Hematopoietic multipotent progenitor cell treated with erythropoietin and hydrocortisone succinate and interleukin-3 and kit ligand, for 17 days (in vitro differentiated cells): ENCODE data around the gene UBAC2.
"Not testable (repeated sequence)": the region's sequence is repeated elsewhere in the genome, so short reads cannot be mapped to it uniquely, and the experiment has no call there.

Experiments used
- DNase-seq: peaks from one replicate; pipeline ENCODE4 v3.0.0-alpha.2; 2015; ENCODE audit warnings: low spot score

The UBAC2 gene

DNA sequence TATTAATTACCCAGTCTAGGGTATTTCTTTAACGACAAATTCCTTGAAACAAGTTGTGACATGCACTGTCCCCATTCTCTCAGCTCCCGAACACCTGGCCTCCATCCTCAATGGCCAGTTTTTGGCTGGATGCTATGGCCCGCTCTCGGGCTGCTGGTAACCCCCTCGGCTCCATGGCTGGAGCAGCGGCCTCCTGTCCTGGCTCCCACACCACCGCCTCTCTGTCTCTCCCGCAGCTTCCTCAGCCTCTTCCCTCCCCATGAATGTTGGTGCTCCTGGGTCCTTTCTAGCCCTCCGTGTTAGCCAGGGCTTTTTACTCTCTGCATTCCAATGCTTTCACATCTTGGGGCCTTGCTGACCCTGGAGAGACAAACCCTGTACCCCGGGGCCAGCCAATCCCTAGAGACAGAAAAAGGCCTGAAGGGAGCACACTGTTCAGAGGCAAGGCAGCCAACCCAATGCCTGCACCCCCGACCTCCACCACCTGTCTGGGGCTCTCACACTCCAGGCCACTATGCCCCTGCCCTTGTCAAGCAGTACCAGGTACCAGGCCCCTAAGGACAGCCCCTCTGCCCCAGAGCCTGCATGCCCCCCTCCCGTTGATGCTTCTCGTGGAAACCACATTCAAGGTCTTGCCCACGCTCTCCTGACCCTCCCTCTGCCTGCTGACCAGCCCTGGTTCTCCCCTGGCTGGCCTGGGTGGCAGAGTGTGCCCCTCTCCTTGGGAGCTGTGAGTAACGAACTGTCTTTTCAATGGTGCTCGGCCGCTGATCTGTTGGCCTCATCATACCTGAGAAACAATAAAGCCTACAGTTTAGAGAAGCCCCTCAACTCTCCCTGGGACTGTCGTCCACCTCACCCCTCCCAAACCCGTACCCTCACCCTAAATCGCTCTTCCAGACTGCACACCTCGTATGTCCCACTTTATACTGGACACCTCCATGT lies 193.4 kb downstream of the UBAC2 start:
- DNase-seq = no peak

DNA sequence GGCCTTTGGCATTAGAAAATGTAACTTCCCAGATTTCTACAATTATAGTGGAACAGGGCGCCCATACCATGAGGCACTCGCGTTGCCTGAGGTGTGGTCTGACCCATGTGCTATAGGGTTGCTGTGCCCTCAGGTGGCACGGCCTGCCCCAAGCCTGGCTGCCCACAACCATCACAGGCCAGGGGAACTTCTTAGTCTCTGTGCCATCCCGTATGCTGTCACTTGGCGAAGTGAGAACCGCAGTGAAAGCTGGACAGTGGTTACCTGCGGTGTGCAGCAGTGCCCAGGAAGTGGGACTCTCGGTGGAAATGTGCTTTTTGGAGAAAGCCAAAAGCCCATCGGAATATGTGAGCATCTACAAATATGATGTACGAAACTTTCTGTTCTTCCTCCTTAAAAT lies 194.8 kb downstream of the UBAC2 start:
- DNase-seq = no peak

DNA sequence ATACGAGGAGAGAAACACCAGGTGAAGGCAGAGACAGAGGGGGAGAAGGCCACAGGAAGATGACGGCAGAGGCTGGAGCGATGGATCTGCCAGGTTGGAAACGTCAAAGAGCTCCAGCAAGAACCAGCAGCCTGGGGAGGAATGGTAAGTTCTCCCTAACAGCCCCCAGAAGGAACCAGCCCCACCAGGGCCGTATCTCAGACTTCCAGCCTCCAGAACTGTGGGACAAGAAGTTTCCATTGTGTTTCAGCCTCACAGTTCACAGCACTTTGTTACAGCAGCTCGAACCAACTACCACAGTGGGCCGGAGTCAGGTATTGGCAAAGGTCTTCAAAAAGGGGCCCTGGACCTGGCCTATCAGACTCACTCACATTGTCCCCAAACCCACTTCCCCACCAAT lies 195.8 kb downstream of the UBAC2 start:
- no peak for DNase-seq

DNA sequence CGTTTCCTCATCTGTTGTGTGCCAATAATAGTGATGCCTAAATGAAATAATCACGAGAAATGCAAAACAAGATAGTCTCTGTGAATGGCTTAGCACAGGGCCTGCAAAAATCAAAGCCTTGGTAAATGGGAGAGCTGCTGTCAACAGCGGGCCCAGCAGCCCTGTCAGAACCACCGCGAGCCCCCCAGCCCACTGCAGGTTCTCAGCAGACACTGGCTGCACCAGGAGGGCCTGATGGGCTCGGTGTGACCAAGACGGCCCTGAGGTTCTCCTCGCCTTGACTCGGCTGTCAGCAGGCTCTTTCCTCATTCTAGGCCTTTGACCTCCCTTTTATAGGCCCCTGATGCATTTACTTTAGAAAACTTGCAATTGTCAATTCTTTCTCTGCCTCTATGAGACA lies 197.4 kb downstream of the UBAC2 start:
- no peak for DNase-seq

DNA sequence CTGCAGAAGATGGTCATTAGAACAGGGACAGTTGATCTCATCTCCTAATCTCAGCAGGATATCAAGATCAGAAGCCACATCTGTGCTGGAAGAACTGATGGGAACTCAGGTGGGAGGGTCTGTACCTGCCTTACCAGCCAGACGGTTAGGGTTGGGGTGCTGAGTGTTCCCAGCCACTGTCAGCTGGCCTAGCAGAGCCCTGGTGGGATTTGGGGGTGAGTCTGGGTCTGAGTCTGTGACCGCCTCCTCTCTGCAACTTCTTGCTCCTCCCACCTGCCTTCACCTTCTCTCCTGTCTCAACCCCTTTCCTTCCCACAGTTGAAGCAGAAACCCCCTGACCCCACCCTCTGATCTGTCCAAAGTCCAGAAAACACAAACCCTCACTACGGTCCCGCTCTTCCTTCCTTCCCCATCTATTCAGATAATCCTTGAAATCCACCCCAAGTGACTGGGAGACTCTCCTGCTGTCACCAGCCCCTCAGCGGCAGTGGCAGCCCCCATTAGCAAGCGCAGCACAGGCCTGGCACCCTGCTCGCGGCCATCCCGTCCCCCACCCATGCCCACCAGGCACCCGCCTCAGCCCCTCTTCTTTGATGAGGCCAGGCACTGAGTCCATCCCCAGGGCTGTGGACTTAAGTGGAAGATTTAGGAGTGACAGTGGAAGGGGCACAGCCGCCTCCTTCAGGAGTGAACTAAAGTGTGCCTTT lies 198.4 kb downstream of the UBAC2 start:
- DNase-seq = no peak

DNA sequence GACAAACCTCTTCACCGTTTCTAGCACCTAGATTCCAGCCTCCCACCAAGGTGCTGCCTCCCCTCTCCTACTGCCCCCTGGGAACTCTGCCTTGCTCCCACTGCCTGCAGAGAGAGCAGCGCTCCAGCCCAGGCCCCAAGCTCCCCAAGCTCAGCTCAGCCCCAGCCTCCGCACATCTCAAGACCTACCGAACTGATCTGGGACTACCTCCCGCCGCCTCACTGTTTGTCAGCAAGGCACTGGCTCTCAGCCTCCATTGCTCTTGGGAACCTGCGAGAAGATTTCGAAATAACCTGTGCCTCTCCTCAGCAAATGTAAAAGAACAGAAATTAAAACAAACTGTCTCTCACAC lies 198.9 kb downstream of the UBAC2 start:
- no peak for DNase-seq

DNA sequence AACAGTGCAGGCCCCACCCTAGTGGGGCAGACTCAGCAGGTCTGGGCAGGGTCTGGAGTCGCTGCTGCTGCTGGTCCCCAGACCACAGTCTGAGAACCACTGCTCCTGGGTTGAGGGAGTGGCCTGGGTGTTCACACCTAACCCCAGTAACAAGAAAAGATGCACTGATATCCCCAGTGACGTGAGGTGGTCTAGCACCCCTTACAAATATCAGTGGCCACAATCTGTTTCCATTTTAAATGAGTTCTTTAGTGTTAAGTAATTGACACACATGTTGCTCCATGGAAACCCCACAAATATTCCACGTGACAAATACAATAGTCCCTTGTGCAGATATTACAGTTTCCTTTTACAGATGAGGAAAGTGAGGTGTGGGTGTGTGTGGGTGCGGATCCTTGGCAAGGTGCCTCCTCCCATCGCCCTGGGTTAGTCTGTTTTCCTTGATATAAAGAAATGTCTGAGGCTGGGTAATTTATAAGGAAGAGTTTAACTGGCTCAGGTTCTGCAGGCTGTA lies 202.9 kb downstream of the UBAC2 start:
- DNase-seq = no peak

DNA sequence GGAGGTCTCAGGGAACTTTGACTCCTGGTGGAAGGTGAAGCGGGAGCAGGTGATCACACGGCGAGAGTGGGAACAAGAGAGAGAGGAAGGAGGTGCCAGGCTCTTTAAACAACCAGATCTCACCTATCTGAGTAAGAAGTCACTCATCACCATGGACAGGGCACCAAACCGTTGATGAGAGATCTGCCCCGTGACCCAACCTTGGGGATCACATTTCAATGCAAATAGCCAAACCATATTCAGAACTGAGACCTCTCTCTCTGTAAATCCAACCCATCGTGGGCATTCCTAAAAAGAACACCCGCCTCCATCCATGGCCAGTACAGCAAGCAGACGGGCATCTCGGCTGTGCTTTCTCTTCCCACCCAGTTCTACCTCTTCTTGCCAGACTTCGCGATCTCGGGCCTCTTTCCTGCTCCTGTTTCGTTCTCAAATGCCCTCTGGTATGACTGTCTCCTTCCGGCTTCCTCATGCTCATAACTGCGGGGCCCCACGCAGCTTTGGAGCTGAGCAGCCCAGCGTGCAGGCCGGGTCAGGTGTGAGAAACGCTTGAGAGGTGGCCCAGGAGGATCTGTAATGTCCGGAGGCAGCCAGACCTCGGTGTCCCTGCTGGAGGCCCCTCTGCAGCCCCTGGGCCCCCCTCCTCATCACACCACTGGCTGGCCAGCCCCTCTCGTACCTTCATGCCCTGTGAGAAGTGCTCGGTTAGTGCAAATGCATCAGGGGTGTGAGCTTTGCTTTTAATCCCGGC lies 203.5 kb downstream of the UBAC2 start:
- DNase-seq = no peak

DNA sequence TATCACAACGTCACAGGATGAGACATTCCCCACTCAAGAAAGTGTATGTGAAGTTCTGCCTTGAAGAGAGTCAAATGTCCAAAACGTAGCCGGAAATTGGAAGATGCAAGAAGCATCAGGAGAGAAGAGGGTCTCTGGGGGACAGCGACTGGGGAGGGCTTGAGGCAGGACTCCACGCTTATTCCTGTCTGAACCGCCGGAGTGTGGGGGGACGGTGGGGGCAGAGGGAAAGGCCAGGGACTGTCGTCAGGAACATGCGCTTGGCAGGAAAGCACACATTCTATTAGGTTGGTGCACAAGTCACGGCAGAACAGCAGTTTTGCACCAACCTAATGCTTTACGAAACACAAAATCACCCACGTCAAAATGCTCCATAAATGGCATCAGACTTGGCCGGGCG lies 205.3 kb downstream of the UBAC2 start:
- no peak for DNase-seq

DNA sequence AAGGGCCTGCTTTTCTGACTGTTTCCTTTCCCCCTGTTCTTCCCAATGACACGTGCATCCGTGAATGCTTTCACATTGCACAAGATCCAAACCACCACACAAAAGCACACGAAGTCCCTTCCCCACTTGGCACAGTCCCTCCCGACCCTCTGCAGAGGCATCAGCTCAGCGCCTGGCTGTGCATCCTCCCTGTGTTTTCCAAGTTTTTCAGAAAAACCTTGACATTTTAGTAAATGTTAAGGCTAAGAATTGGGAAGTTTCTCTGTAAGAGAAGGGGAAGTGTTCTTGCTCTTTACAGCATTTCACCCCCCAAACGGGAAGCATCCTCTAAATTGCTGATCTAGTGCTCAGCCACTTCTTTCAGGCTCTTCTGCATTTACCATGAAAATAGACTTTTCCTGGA lies 206.1 kb downstream of the UBAC2 start:
- DNase-seq = no peak

DNA sequence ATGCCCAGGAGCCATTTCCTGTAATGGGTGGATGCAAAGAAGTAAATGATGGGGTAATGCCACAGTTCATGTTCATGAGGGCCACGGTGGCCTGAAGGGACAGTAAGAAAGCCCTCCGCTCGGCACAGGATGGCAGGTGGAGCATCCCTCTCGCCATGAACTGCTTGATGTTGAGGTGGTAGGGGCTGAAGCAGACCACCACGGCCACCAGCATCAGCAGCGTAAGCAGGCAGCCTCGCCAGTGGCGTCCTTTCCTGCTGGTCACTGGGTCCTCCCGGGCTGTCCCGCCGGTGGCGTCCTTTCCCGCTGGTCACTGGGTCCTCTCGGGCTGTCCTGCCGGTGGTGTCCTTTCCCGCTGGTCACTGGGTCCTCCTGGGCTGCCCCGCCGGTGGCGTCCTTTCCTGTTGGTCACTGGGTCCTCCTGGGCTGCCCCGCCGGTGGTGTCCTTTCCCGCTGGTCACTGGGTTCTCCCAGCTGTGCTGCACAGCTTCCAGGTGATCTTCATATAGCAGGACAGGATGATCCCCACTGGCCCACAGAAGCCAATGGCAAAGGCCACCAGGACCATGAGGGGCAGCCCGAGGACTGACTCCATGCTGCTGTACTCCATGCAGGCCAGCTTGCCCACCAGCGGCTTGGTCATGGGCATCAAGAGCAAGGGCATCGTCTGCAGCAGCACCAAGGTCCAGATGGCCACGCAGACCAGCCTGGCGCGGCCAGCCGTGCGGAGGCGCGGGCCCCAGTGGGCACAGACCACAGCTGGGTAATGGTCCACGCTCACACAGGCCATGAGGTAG lies 207.4 kb downstream of the UBAC2 start:
- no peak for DNase-seq

DNA sequence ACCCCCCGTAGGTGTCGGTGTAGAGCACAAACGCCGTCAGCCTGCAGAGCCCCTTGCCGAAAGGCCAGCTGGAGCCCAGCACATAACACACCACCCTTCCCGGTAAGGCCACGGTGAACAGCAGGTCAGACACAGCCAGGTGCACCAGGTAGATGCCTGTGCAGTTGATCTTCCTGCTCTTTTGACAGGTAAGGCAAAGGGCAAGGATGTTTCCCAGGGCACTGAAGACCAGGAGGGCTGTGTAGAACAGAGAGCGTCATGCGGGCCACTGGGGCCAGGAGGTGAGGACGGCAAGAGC lies 208.0 kb downstream of the UBAC2 start:
- DNase-seq = no peak

DNA sequence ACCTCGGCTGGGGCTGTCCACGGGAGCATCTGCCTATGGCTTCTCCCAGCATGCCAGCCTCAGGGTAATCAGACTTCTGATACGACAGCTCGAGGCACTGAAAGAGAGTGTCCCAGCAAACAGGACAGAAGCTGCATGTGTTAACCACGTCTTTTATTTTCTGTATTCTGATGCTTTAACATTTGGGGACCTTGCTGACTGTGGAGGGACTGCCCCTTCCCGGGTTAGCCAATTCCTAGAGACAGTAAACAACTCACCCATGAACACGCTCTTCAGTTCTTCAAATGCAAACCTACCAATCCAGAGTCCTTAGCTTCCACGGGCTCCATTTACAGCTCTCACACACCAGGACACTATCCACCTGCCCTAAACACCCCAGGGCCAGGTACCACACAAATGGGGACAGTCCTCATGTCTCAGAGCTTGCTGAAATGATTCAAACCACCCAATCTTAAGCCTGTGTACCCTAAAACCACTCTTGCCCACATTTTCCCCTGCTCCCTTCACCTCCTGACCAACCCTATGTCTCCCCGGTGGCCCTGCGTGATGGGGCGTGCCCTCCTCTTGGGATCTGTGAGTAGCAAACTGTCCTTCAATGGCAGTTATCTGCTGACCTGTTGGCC lies 208.9 kb downstream of the UBAC2 start:
- DNase-seq = not testable (repeated sequence)

DNA sequence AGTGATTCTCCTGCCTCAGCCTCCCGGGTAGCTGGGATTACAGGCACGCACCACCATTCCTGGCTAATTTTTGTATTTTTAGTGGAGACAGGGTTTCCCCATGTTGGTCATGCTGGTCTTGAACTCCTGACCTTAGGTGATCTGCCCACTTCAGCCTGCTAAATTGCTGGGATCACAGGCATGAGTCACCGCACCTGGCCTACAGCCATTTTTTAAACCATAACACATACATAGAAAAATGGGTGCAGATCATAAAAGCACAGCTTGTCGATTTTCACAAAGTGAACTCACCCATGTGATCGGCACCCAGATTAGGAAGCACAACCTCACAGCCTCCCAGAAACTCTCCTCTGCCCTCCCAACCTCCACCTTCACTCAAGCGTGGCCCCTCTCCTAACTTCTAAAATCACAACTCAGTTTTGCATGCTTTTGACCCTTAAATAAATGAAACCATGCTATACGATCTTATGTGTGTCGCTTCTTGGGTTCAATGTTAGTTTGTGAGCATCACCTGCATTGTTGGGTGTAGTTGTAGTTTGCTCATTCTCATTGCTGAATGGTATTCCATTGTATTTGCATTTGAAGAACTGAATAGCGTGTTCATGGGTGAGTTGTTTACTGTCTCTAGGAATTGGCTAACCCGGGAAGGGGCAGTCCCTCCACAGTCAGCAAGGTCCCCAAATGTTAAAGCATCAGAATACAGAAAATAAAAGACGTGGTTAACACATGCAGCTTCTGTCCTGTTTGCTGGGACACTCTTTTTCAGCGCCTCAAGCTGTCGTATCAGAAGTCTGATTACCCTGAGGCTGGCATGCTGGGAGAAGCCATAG lies 210.2 kb downstream of the UBAC2 start:
- DNase-seq = not testable (repeated sequence)

DNA sequence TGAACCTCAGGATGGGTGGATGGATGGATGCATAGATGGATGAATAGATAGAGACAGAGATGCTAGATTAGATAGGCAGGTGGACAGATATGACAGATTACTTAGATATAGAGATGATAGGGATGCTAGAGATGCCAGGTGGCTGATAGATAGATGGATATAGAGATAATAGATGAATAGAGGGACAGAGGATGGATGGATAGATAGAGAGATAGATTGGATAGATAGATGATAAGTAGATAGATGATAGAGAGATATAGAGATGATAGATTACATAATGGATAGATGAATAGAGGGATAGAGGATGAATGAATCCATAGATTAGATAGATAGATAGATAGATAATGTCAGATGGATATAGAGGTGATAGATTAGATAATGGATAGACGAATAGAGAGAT lies 212.2 kb downstream of the UBAC2 start:
- no peak for DNase-seq

DNA sequence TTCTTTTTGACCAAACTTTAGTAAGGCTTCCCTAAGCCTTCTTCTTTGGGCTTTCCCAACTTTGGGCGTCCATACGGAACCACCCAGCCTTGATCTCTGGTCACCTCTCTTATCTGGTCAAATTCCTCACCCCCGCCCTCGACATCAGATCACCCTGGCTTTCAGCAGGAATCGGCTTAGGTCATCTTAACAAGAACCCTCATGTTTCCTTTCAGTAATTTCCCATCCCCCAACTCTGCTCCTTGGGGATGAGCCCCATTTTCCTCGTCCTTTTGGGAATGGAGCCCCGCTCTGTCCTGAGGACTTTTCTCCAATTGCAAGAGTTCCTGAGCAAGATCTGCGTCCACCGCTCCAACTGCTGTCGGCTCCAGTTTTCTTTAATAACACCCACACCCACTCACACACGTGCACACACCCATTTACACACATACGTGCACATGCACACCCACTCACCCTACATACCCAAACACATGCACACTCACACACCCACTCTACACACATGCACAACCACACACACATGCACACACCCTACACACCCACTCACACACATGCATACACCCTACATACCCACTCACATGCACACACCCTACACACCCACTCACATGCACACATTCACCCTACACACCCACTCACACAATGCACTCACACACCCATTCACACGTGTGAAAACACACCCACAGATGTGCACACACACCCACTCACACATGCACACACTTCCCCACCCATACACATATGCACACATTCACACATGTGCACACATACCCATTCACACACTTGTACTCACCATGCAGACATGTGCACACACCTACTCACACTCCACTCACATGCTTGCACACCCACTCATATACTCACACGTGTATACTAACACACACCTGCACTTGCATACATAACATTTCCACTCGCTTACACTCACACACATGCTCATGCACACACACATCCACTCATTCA lies 213.7 kb downstream of the UBAC2 start:
- DNase-seq = no peak

DNA sequence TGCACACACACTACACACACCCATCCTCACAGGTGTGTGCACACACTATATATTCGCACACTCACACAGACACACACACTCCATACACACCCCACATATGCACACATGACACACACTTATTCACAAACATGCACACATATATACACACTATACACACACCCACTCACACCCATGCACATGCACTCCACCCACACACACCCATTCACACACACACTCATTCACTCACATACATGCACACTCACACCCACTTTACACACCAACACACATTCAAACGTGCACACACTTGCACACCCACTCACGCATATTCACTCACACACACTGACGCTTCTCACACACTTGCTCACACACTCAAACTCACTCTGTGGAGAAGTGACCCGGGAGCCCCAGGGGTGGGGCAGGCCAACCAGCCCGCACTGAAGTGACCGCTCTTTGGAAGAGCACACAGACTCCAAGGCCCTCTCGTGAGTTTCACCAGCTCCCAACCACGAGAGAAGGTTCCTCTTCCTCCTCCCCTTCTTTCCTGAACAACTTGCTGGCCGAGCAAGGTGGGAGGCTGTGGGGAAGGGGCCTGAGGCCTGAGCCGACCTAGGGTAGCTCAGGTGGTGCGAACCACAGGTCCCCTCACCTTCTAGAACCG lies 214.5 kb downstream of the UBAC2 start:
- no peak for DNase-seq

DNA sequence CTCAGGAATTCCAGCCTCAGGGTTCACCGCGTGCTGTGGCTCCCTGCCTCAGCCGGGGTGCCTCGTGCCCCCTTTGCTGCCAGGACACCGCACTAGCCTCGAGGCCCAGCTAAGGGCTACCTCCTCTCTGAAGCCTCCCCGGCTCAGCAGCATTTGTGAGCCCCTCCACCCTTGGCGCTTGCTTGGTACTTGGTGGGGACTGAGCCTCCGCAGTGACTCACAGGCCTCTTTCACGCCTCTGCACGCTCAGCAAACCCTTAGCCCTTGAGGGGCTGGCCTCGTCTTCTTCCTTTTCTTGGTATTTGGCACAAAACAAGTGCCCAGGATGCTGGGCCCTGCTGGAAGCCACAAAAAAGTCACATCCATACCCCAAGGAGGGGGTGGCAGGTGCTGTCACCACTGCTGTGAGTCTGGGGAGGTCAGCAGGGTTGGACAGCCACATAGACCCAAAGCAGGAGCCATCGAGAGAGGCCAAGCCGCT lies 215.2 kb downstream of the UBAC2 start:
- DNase-seq = no peak
